ENCODE results near the gene PRKG1.

DNA sequence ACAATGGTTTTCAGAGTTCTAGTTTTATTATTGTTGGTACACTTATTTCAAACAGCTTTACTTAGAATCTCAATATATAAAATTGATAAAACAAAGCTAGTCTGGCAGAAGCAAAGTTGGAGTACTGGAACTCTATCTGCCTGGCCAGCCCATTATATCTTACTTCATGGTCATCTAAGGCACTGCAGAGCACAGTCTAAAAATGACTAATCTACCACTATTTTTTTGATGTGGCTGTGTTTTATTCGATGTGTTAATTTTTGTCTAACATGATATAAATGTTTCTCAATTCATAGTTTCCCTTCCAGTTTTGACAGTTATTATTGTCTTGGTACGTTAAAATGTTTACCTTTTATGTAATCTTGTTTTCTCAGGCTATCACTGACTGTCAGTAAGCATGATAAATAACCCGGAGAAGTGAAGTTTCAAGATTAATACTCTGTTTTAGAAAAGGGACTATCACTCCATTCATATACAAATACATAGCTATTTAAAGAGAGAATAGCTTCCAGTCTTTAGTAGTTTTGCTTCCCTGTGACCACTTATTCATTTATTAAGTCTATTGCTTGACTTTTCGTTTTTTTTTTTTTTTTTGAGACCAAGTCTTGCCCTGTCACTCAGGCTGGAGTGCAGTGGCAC is 685.7 kb downstream of the PRKG1 start:
- no peak for TF ChIP-seq CEBPB (IDR thresholded peaks at IDR 0.05)
- TF ChIP-seq RAD21 (IDR thresholded peaks at IDR 0.05; ENCODE audit: low read depth): no peak
- TF ChIP-seq EP300 (IDR thresholded peaks at IDR 0.05; ENCODE audit: borderline replicate concordance): no peak
- TF ChIP-seq, protein P1, sequence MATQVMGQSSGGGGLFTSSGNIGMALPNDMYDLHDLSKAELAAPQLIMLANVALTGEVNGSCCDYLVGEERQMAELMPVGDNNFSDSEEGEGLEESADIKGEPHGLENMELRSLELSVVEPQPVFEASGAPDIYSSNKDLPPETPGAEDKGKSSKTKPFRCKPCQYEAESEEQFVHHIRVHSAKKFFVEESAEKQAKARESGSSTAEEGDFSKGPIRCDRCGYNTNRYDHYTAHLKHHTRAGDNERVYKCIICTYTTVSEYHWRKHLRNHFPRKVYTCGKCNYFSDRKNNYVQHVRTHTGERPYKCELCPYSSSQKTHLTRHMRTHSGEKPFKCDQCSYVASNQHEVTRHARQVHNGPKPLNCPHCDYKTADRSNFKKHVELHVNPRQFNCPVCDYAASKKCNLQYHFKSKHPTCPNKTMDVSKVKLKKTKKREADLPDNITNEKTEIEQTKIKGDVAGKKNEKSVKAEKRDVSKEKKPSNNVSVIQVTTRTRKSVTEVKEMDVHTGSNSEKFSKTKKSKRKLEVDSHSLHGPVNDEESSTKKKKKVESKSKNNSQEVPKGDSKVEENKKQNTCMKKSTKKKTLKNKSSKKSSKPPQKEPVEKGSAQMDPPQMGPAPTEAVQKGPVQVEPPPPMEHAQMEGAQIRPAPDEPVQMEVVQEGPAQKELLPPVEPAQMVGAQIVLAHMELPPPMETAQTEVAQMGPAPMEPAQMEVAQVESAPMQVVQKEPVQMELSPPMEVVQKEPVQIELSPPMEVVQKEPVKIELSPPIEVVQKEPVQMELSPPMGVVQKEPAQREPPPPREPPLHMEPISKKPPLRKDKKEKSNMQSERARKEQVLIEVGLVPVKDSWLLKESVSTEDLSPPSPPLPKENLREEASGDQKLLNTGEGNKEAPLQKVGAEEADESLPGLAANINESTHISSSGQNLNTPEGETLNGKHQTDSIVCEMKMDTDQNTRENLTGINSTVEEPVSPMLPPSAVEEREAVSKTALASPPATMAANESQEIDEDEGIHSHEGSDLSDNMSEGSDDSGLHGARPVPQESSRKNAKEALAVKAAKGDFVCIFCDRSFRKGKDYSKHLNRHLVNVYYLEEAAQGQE (IDR thresholded peaks at IDR 0.05; ENCODE audit: low read depth): no peak
- TF ChIP-seq TAF1 (IDR thresholded peaks at IDR 0.05; ENCODE audit: low read depth): no peak
- no peak for TF ChIP-seq YY1 (IDR thresholded peaks at IDR 0.05; ENCODE audit: low read depth)
- TF ChIP-seq ZBTB7A (IDR thresholded peaks at IDR 0.05; ENCODE audit: low read depth): no peak
- TF ChIP-seq NFIC (IDR thresholded peaks at IDR 0.05): no peak
- TF ChIP-seq EGR1 (IDR thresholded peaks at IDR 0.05): no peak
- no peak for TF ChIP-seq TCF12 (IDR thresholded peaks at IDR 0.05; ENCODE audit: low read depth)

Measured in Ishikawa (cell line).